ENCODE results near the gene TXNDC12.

TXNDC12 gene

GRCh38 chr1:52045236-52045635 lies 9.8 kb downstream of the TXNDC12 start:
- TF ChIP-seq CTCF (conservative IDR thresholded peaks at IDR 0.05; ENCODE audit: control insufficient read depth, insufficient read depth, low read depth, low read length): no peak
- no peak overlapping the region for H3K4me3 ChIP-seq (ENCODE audit: control insufficient read depth, low read depth, low read length)
- DNase-seq (ENCODE audit: low read depth): no peak

- H3K4me3 ChIP-seq (ENCODE audit: control insufficient read depth, low read depth, low read length): no peak overlapping the region
- DNase-seq (ENCODE audit: low read depth): no peak
- TF ChIP-seq CTCF (conservative IDR thresholded peaks at IDR 0.05; ENCODE audit: control insufficient read depth, insufficient read depth, low read depth, low read length): no peak
Measured at GRCh38 chr1:52041551-52042185, 13.3 kb downstream of the TXNDC12 start.

- no peak for TF ChIP-seq CTCF (conservative IDR thresholded peaks at IDR 0.05; ENCODE audit: control insufficient read depth, insufficient read depth, low read depth, low read length)
- DNase-seq (ENCODE audit: low read depth): no peak
- H3K4me3 ChIP-seq (ENCODE audit: control insufficient read depth, low read depth, low read length): no peak overlapping the region
Measured at GRCh38 chr1:52037909-52038308, 17.1 kb downstream of the TXNDC12 start.

GRCh38 chr1:52037402-52037814 lies 17.6 kb downstream of the TXNDC12 start:
- H3K4me3 ChIP-seq (ENCODE audit: control insufficient read depth, low read depth, low read length): no peak overlapping the region
- DNase-seq (ENCODE audit: low read depth): peak; percentile 64
- TF ChIP-seq CTCF (conservative IDR thresholded peaks at IDR 0.05; ENCODE audit: control insufficient read depth, insufficient read depth, low read depth, low read length): no peak

GRCh38 chr1:52034050-52034384 lies 21.0 kb downstream of the TXNDC12 start:
- peak overlapping the region; percentile 93 for H3K4me3 ChIP-seq (ENCODE audit: control insufficient read depth, low read depth, low read length)
- no peak for DNase-seq (ENCODE audit: low read depth)
- no peak for TF ChIP-seq CTCF (conservative IDR thresholded peaks at IDR 0.05; ENCODE audit: control insufficient read depth, insufficient read depth, low read depth, low read length)

- no peak for TF ChIP-seq CTCF (conservative IDR thresholded peaks at IDR 0.05; ENCODE audit: control insufficient read depth, insufficient read depth, low read depth, low read length)
- H3K4me3 ChIP-seq (ENCODE audit: control insufficient read depth, low read depth, low read length): peak within 1 kb of the TSS; percentile 93
Measured at GRCh38 chr1:52033190-52034049, 21.6 kb downstream of the TXNDC12 start, which contains the start of gene KTI12. TSS of gene KTI12 (minus strand) at chr1:52033810. CDS start at chr1:52033761, 49 bp downstream.

More at GRCh38 chr1:52033190-52034049, 21.6 kb downstream of the TXNDC12 start, which contains the start of gene KTI12:
- peak; percentile 92 for DNase-seq (ENCODE audit: low read depth)

Data from fibroblast of mammary gland (primary cell).